ENCODE data around the gene SH3PXD2A. TPM values are rescaled to one million over a fixed set of nuclear protein-coding genes. Genes with fewer than 3 reads are reported as not detected.

The SH3PXD2A gene
- total RNA-seq, 2 experiments from 2014 or later = 10.2 to 10.9 TPM

- Mint-ChIP-seq H3K27me3 (no peaks in the 10 kb centered on the region), H3K27ac (no peak overlapping the region), H3K36me3 (no peaks in the 10 kb centered on the region), H3K4me3 (no peak overlapping the region), H3K4me1 (no peaks in the 10 kb centered on the region), H3K9me3 (no peaks in the 10 kb centered on the region)
- DNase-seq = no peak
Measured at GRCh38 chr10:103568505-103568904, 286.9 kb downstream of the SH3PXD2A start.

- no peaks in the 10 kb centered on the region for H3K27me3 Mint-ChIP-seq
- no peak overlapping the region for H3K4me3 Mint-ChIP-seq
- no peaks in the 10 kb centered on the region for H3K9me3 Mint-ChIP-seq
- H3K27ac Mint-ChIP-seq = no peak overlapping the region
- no peaks in the 10 kb centered on the region for H3K36me3 Mint-ChIP-seq
- no peak for DNase-seq
- H3K4me1 Mint-ChIP-seq = no peaks in the 10 kb centered on the region
Measured at GRCh38 chr10:103566536-103566935, 288.8 kb downstream of the SH3PXD2A start.

- no peak overlapping the region for H3K27ac Mint-ChIP-seq
- peak; percentile 41 for DNase-seq
- no peak overlapping the region for H3K4me3 Mint-ChIP-seq
- H3K9me3 Mint-ChIP-seq = no peaks in the 10 kb centered on the region
- no peaks in the 10 kb centered on the region for H3K36me3 Mint-ChIP-seq
- H3K27me3 Mint-ChIP-seq = no peaks in the 10 kb centered on the region
- H3K4me1 Mint-ChIP-seq = no peaks in the 10 kb centered on the region
Measured at GRCh38 chr10:103564776-103565520, 290.4 kb downstream of the SH3PXD2A start.

- H3K4me3 Mint-ChIP-seq = no peak overlapping the region
- H3K27ac Mint-ChIP-seq = no peak overlapping the region
- no peaks in the 10 kb centered on the region for H3K36me3 Mint-ChIP-seq
- no peak for DNase-seq
- H3K27me3 Mint-ChIP-seq = peaks cover 5% of the 10 kb centered on the region
- H3K4me1 Mint-ChIP-seq = no peaks in the 10 kb centered on the region
- H3K9me3 Mint-ChIP-seq = no peaks in the 10 kb centered on the region
Measured at GRCh38 chr10:103564116-103564501, 291.3 kb downstream of the SH3PXD2A start.

- H3K36me3 Mint-ChIP-seq = no peaks in the 10 kb centered on the region
- H3K27me3 Mint-ChIP-seq = peaks cover 9% of the 10 kb centered on the region
- H3K27ac Mint-ChIP-seq = no peak overlapping the region
- H3K4me3 Mint-ChIP-seq = no peak overlapping the region
- no peaks in the 10 kb centered on the region for H3K9me3 Mint-ChIP-seq
- no peaks in the 10 kb centered on the region for H3K4me1 Mint-ChIP-seq
- DNase-seq = no peak
Measured at GRCh38 chr10:103563231-103564115, 291.9 kb downstream of the SH3PXD2A start.

GRCh38 chr10:103562383-103562782 is 293.0 kb downstream of the SH3PXD2A start:
- Mint-ChIP-seq H3K4me1 (no peaks in the 10 kb centered on the region), H3K9me3 (no peaks in the 10 kb centered on the region), H3K36me3 (no peaks in the 10 kb centered on the region), H3K27me3 (peaks cover 16% of the 10 kb centered on the region), H3K27ac (no peak overlapping the region), H3K4me3 (no peak overlapping the region)
- DNase-seq = no peak

- Mint-ChIP-seq H3K27ac (no peak overlapping the region), H3K9me3 (no peaks in the 10 kb centered on the region), H3K4me3 (no peak overlapping the region), H3K36me3 (no peaks in the 10 kb centered on the region), H3K4me1 (no peaks in the 10 kb centered on the region), H3K27me3 (peaks cover 23% of the 10 kb centered on the region)
- DNase-seq = no peak
Measured at GRCh38 chr10:103560886-103561285, 294.5 kb downstream of the SH3PXD2A start.

- Mint-ChIP-seq H3K36me3 (no peaks in the 10 kb centered on the region), H3K9me3 (no peaks in the 10 kb centered on the region), H3K4me3 (no peak overlapping the region), H3K27ac (no peak overlapping the region), H3K4me1 (peaks cover 1% of the 10 kb centered on the region), H3K27me3 (peaks cover 30% of the 10 kb centered on the region)
- no peak for DNase-seq
Measured at GRCh38 chr10:103559776-103560175, 295.6 kb downstream of the SH3PXD2A start.

GRCh38 chr10:103558911-103559310 is 296.5 kb downstream of the SH3PXD2A start:
- DNase-seq = no peak
- Mint-ChIP-seq H3K4me3 (no peak overlapping the region), H3K36me3 (no peaks in the 10 kb centered on the region), H3K9me3 (no peaks in the 10 kb centered on the region), H3K4me1 (peaks cover 10% of the 10 kb centered on the region), H3K27me3 (peaks cover 33% of the 10 kb centered on the region), H3K27ac (no peak overlapping the region)

- Mint-ChIP-seq H3K4me3 (no peak overlapping the region), H3K4me1 (peaks cover 14% of the 10 kb centered on the region), H3K27me3 (peaks cover 33% of the 10 kb centered on the region), H3K27ac (no peak overlapping the region), H3K36me3 (no peaks in the 10 kb centered on the region), H3K9me3 (no peaks in the 10 kb centered on the region)
- no peak for DNase-seq
Measured at GRCh38 chr10:103557455-103557854, 297.9 kb downstream of the SH3PXD2A start.

- no peak for DNase-seq
- H3K9me3 Mint-ChIP-seq = no peaks in the 10 kb centered on the region
- H3K4me3 Mint-ChIP-seq = no peak overlapping the region
- peaks cover 33% of the 10 kb centered on the region for H3K27me3 Mint-ChIP-seq
- H3K27ac Mint-ChIP-seq = no peak overlapping the region
- H3K36me3 Mint-ChIP-seq = no peaks in the 10 kb centered on the region
- peaks cover 14% of the 10 kb centered on the region for H3K4me1 Mint-ChIP-seq
Measured at GRCh38 chr10:103556383-103557007, 298.9 kb downstream of the SH3PXD2A start.

- Mint-ChIP-seq H3K36me3 (no peaks in the 10 kb centered on the region), H3K27me3 (peaks cover 33% of the 10 kb centered on the region), H3K4me1 (peaks cover 14% of the 10 kb centered on the region), H3K27ac (no peak overlapping the region), H3K9me3 (no peaks in the 10 kb centered on the region), H3K4me3 (peak overlapping the region; percentile 44)
- DNase-seq = no peak
Measured at GRCh38 chr10:103555712-103556111, 299.7 kb downstream of the SH3PXD2A start.

- H3K27ac Mint-ChIP-seq = no peak overlapping the region
- peaks cover 33% of the 10 kb centered on the region for H3K27me3 Mint-ChIP-seq
- peaks cover 14% of the 10 kb centered on the region for H3K4me1 Mint-ChIP-seq
- no peak for DNase-seq
- H3K9me3 Mint-ChIP-seq = no peaks in the 10 kb centered on the region
- H3K36me3 Mint-ChIP-seq = no peaks in the 10 kb centered on the region
- H3K4me3 Mint-ChIP-seq = peak overlapping the region; percentile 44
Measured at GRCh38 chr10:103555325-103555649, 300.1 kb downstream of the SH3PXD2A start.

GRCh38 chr10:103554488-103555324 is 300.7 kb downstream of the SH3PXD2A start:
- H3K27me3 Mint-ChIP-seq = peaks cover 33% of the 10 kb centered on the region
- H3K36me3 Mint-ChIP-seq = no peaks in the 10 kb centered on the region
- H3K4me1 Mint-ChIP-seq = peaks cover 14% of the 10 kb centered on the region
- no peaks in the 10 kb centered on the region for H3K9me3 Mint-ChIP-seq
- H3K4me3 Mint-ChIP-seq = peak overlapping the region; percentile 43
- H3K27ac Mint-ChIP-seq = no peak overlapping the region
- DNase-seq = peak; percentile 29
